Stomach (tissue), 4 donors: ENCODE data around the gene RASL10A.

Experiments used
- CTCF ChIP-seq, 7 experiments: fragments of 450-650 bp in 4 of 7; fragments of 200-600 bp in 3 of 7; sonication (generic) in 3 of 7; IDR thresholded peaks; one replicate each; pipeline ENCODE4 v1.5.1; 2016 to 2019; ENCODE audit warnings: antibody characterized with exemption in 7 of 7, control low read depth in 2 of 7, mild to moderate bottlenecking in 1 of 7
- EP300 ChIP-seq: sonication (generic); formaldehyde crosslinking; IDR thresholded peaks from one replicate; pipeline ENCODE4 v1.6.1; 2017; ENCODE audit warnings: antibody characterized with exemption
- POLR2A ChIP-seq, 4 donors: fragments of 450-650 bp; IDR thresholded peaks; one replicate each; pipeline ENCODE4 v1.6.1; 2016; ENCODE audit warnings: antibody characterized with exemption in 4 of 4, control low read depth in 2 of 4, mild to moderate bottlenecking in 1 of 4, moderate library complexity in 1 of 4

GRCh38 chr22:29284196-29284595, 31.3 kb downstream of the RASL10A start:
- TF ChIP-seq POLR2A (IDR thresholded peaks at IDR 0.05) (no peak), CTCF (IDR thresholded peaks at IDR 0.05) (no peak), EP300 (no peak)
